HG02885 (cell line): ENCODE results near the gene CTNNBIP1.
"Not testable (repeated sequence)": the region's sequence is repeated elsewhere in the genome, so short reads cannot be mapped to it uniquely, and the experiment has no call there.

Experiments used
- ATAC-seq: cut with Tn5 transposase; IDR thresholded peaks from one replicate; pipeline ENCODE4 v1.9.1; 2021; ENCODE audit warnings: mild to moderate bottlenecking; ENCODE audit not compliant: unreplicated experiment, poor library complexity

CTNNBIP1 gene

GRCh38 chr1:9815150-9815549 is 94.9 kb downstream of the CTNNBIP1 start:
- ATAC-seq: no peak

GRCh38 chr1:9814619-9815018 is 95.5 kb downstream of the CTNNBIP1 start:
- ATAC-seq: no peak

GRCh38 chr1:9811239-9811966 is 98.7 kb downstream of the CTNNBIP1 start:
- ATAC-seq: no peak

GRCh38 chr1:9809100-9809510 is 101.0 kb downstream of the CTNNBIP1 start:
- ATAC-seq: no peak

GRCh38 chr1:9808459-9808858 is 101.6 kb downstream of the CTNNBIP1 start:
- no peak for ATAC-seq

- no peak for ATAC-seq
These were observed 102.5 kb downstream of the CTNNBIP1 start for GRCh38 chr1:9807541-9807940.

GRCh38 chr1:9805972-9806371 is 104.1 kb downstream of the CTNNBIP1 start:
- ATAC-seq: not testable (repeated sequence)

GRCh38 chr1:9805006-9805508 is 105.0 kb downstream of the CTNNBIP1 start:
- no peak for ATAC-seq

GRCh38 chr1:9803003-9803918 is 106.8 kb downstream of the CTNNBIP1 start:
- ATAC-seq: not testable (repeated sequence)

GRCh38 chr1:9801909-9802308 is 108.2 kb downstream of the CTNNBIP1 start:
- no peak for ATAC-seq
